ENCODE results near the gene RASGRP2.

Gene RASGRP2

GRCh38 chr11:64757549-64758329, 13.8 kb upstream of the RASGRP2 start:
- in situ Hi-C loops (cut with MboI; ENCODE audit: low sequenced_read_pairs), result no loop called here

GRCh38 chr11:64755681-64756361, 11.9 kb upstream of the RASGRP2 start:
- in situ Hi-C loops (cut with MboI; ENCODE audit: low sequenced_read_pairs), result no loop called here

GRCh38 chr11:64754919-64755662, 11.1 kb upstream of the RASGRP2 start:
- in situ Hi-C loops (cut with MboI; ENCODE audit: low sequenced_read_pairs), result no loop called here

GRCh38 chr11:64754124-64754918, 10.4 kb upstream of the RASGRP2 start:
- in situ Hi-C loops (cut with MboI; ENCODE audit: low sequenced_read_pairs), result no loop called here

- in situ Hi-C loops (cut with MboI; ENCODE audit: low sequenced_read_pairs), result no loop called here
These were observed 9.6 kb upstream of the RASGRP2 start for GRCh38 chr11:64753380-64754123.

GRCh38 chr11:64753019-64753379, 9.1 kb upstream of the RASGRP2 start:
- in situ Hi-C loops (cut with MboI; ENCODE audit: low sequenced_read_pairs), result no loop called here

- in situ Hi-C loops (cut with MboI; ENCODE audit: low sequenced_read_pairs), result no loop called here
These were observed 8.4 kb upstream of the RASGRP2 start for GRCh38 chr11:64752175-64752970.

GRCh38 chr11:64751580-64751979, 7.6 kb upstream of the RASGRP2 start:
- in situ Hi-C loops (cut with MboI; ENCODE audit: low sequenced_read_pairs), result no loop called here

- in situ Hi-C loops (cut with MboI; ENCODE audit: low sequenced_read_pairs), result no loop called here
These were observed 7.2 kb upstream of the RASGRP2 start for GRCh38 chr11:64751136-64751535.

GRCh38 chr11:64750361-64751054, 6.6 kb upstream of the RASGRP2 start:
- in situ Hi-C loops (cut with MboI; ENCODE audit: low sequenced_read_pairs), result no loop called here

GRCh38 chr11:64747961-64748665, 4.2 kb upstream of the RASGRP2 start:
- in situ Hi-C loops (cut with MboI; ENCODE audit: low sequenced_read_pairs), result no loop called here

GRCh38 chr11:64746486-64746885, 2.5 kb upstream of the RASGRP2 start:
- in situ Hi-C loops (cut with MboI; ENCODE audit: low sequenced_read_pairs), result no loop called here

- in situ Hi-C loops (cut with MboI; ENCODE audit: low sequenced_read_pairs), result no loop called here
These were observed 1.8 kb upstream of the RASGRP2 start for GRCh38 chr11:64745521-64746328.

GRCh38 chr11:64745189-64745520, 1.2 kb upstream of the RASGRP2 start:
- in situ Hi-C loops (cut with MboI; ENCODE audit: low sequenced_read_pairs), result no loop called here

- in situ Hi-C loops (cut with MboI; ENCODE audit: low sequenced_read_pairs), result no loop called here
These were observed 724 bp upstream of the RASGRP2 start for GRCh38 chr11:64744544-64745188.

GRCh38 chr11:64742889-64743590, 902 bp downstream of the RASGRP2 start:
- in situ Hi-C loops (cut with MboI; ENCODE audit: low sequenced_read_pairs), result no loop called here
